Endothelial cell of umbilical vein (primary cell): Measurements from ENCODE around the gene GPBAR1. TPM values are rescaled to one million over a fixed set of nuclear protein-coding genes. Genes with fewer than 3 reads are reported as not detected.

ENCODE experiments used
- BruUV-seq: library from RNA; stranded (reverse); fragments of 400-500 nt; replicated peaks from 2 replicates; lab custom pipeline; 2021; lab: Mats Ljungman, UMichigan
- CTCF ChIA-PET: fragments of 300-600, 350-600 bp; sonication (Branson Sonifier 250); formaldehyde crosslinking; loops from one replicate; lab custom pipeline; 2021; ENCODE audit warnings: antibody characterized with exemption, inconsistent platforms; lab: Charles Lee
- POLR2A ChIA-PET: fragments of 300-600, 350-600 bp; sonication (Branson Sonifier 250); formaldehyde crosslinking; loops from one replicate; lab custom pipeline; 2021; ENCODE audit warnings: antibody characterized with exemption, inconsistent platforms; lab: Charles Lee
- DNase-seq: peaks from one replicate; pipeline ENCODE4 v3.0.0-alpha.2; 2011; ENCODE audit warnings: low read depth, low spot score
- FAIRE-seq: peaks from 2 replicates; lab custom pipeline; 2011; peaks lifted over from hg19 to GRCh38; lab: Jason Lieb, UNC
- H2AFZ ChIP-seq: 2 replicates; pipeline ENCODE4 v1.6.0; 2012; ENCODE audit warnings: low read depth, low read length, control low read depth, inconsistent platforms
- H3K27ac ChIP-seq: 2 replicates; pipeline ENCODE4 v1.5.1; 2011; ENCODE audit warnings: low read depth, mild to moderate bottlenecking, control low read depth, low read length, moderate library complexity; ENCODE audit not compliant: insufficient read depth
- H3K27me3 ChIP-seq, 2 experiments: 2 replicates each; pipeline versions ENCODE4 v1.6.0 to v1.6.1; 2011; ENCODE audit warnings: low read length in 2 of 2, mixed read lengths in 1 of 2; ENCODE audit not compliant: control insufficient read depth in 2 of 2, insufficient read depth in 2 of 2
- H3K36me3 ChIP-seq, 2 experiments: 2 replicates in 1 of 2; 3 replicates in 1 of 2; pipeline ENCODE4 v1.5.1; 2011; ENCODE audit warnings: low read length in 2 of 2, mild to moderate bottlenecking in 1 of 2, moderate library complexity in 1 of 2; ENCODE audit not compliant: control insufficient read depth in 2 of 2, insufficient read depth in 2 of 2; ENCODE audit errors: extremely low read depth in 1 of 2
- H3K4me1 ChIP-seq: 3 replicates; pipeline ENCODE4 v1.5.1; 2011; ENCODE audit warnings: mild to moderate bottlenecking, low read length; ENCODE audit not compliant: control insufficient read depth, insufficient read depth; ENCODE audit errors: extremely low read depth
- H3K4me2 ChIP-seq: 2 replicates; pipeline ENCODE4 v1.6.1; 2011; ENCODE audit warnings: low read length, control low read depth, mixed read lengths; ENCODE audit not compliant: insufficient read depth
- H3K4me3 ChIP-seq, 3 experiments: fragments of 200-600 bp in 1 of 3; sonication (generic), shearing (Covaris generic) in 1 of 3; replicated peaks in 1 of 3; 2 replicates each; pipeline ENCODE4 v1.5.1; 2011 to 2016; ENCODE audit warnings: control low read depth in 3 of 3, low read length in 3 of 3, mild to moderate bottlenecking in 2 of 3, inconsistent platforms in 1 of 3, low read depth in 1 of 3, moderate library complexity in 1 of 3; ENCODE audit not compliant: insufficient read depth in 1 of 3
- H3K79me2 ChIP-seq: 2 replicates; pipeline ENCODE4 v1.6.0; 2012; ENCODE audit warnings: low read length, inconsistent platforms; ENCODE audit not compliant: control insufficient read depth, insufficient read depth
- H3K9ac ChIP-seq: replicated peaks from 2 replicates; pipeline ENCODE3; 2011; ENCODE audit warnings: low read length, control low read depth; ENCODE audit not compliant: insufficient read depth; ENCODE audit errors: extremely low read depth
- H3K9me1 ChIP-seq: replicated peaks from 3 replicates; pipeline ENCODE4 v1.6.0; 2011; ENCODE audit warnings: mild to moderate bottlenecking, low read length; ENCODE audit not compliant: control insufficient read depth, insufficient read depth; ENCODE audit errors: extremely low read depth
- H3K9me3 ChIP-seq: replicated peaks from 2 replicates; pipeline ENCODE4 v1.5.1; 2012; ENCODE audit warnings: low read length, inconsistent platforms; ENCODE audit not compliant: control insufficient read depth, insufficient read depth
- H4K20me1 ChIP-seq: replicated peaks from 2 replicates; pipeline ENCODE3; 2011; ENCODE audit warnings: mild to moderate bottlenecking, low read length; ENCODE audit not compliant: control insufficient read depth, insufficient read depth; ENCODE audit errors: extremely low read depth
- CTCF ChIP-seq, 2 donors: IDR thresholded peaks; 1 replicate in 1 of 2; 2 replicates in 1 of 2; pipeline ENCODE4 v1.5.1; 2011; ENCODE audit warnings: low read length in 2 of 2, mild to moderate bottlenecking in 2 of 2, moderate library complexity in 2 of 2, control low read depth in 1 of 2, inconsistent platforms in 1 of 2, low read depth in 1 of 2; ENCODE audit not compliant: insufficient read depth in 1 of 2; ENCODE audit errors: extremely low read depth in 1 of 2
- JUN ChIP-seq: IDR thresholded peaks from 2 replicates; pipeline ENCODE4 v1.6.1; 2011; ENCODE audit warnings: borderline replicate concordance, low read depth; ENCODE audit not compliant: insufficient read length, insufficient read depth
- POLR2AphosphoS5 ChIP-seq: IDR thresholded peaks from 2 replicates; pipeline ENCODE4 v1.6.1; 2012; ENCODE audit warnings: low read depth, mild to moderate bottlenecking, control low read depth, low read length, moderate library complexity; ENCODE audit not compliant: insufficient read depth
- dilution Hi-C: fragments of 300-500 bp; cut with MboI; formaldehyde crosslinking; loops from one replicate; pipeline ENCODE4 v1.15.0; 2019; ENCODE audit warnings: low sequenced_read_pairs; ENCODE audit not compliant: extremely low pct_ligation_motif_present
- intact Hi-C: fragments of 100-400 bp; cut with micrococcal nuclease; formaldehyde crosslinking; loops from one replicate; pipeline ENCODE4 v1.10.0; 2022
- polyA plus RNA-seq, 4 experiments: library from polyadenylated mRNA; depleted of rRNA in 3 of 4; stranded (reverse) in 3 of 4; unstranded in 1 of 4; fragments of >200 nt; gene quantifications; 2 replicates each; pipeline versions ENCODE4 v1.2.1 to v1.2.3, GENCODE V29; 2011 to 2012; ENCODE audit warnings: missing spikeins in 1 of 4
- total RNA-seq: library from RNA; stranded (reverse); gene quantifications from 2 replicates; pipeline ENCODE4 v1.2.3, GENCODE V29; 2021

GPBAR1 gene
- total and polyA plus RNA-seq, 2 donors (not counting 3 experiments of a cell fraction or from before 2014, with no cell fraction given): 0.14 to 0.75 TPM

GRCh38 chr2:218267259-218267658, 6.4 kb downstream of the GPBAR1 start:
- DNase-seq (no peak), FAIRE-seq (no peak)
- ChIA-PET CTCF (no interaction called here), POLR2A (no interaction called here)
- dilution Hi-C loops: no loop called here
- Histone ChIP-seq H3K36me3 (peaks cover 0 to 38% of the 10 kb centered on the region in 2 experiments), H3K4me2 (no peak overlapping the region), H2AFZ (no peak overlapping the region), H3K27ac (no peak overlapping the region), H3K9ac (no peak overlapping the region), H3K79me2 (peaks cover 7% of the 10 kb centered on the region), H3K4me1 (peaks cover 19% of the 10 kb centered on the region), H3K9me1 (no peaks in the 10 kb centered on the region), H3K27me3 (no peaks in the 10 kb centered on the region), H3K4me3 (no peak overlapping the region), H4K20me1 (no peaks in the 10 kb centered on the region), H3K9me3 (no peaks in the 10 kb centered on the region)
- TF ChIP-seq CTCF (IDR thresholded peaks at IDR 0.05; ENCODE audit: extremely low read depth in 1 of 2, insufficient read depth in 1 of 2, low read depth in 1 of 2, low read length in 2 of 2): no peak
- TF ChIP-seq POLR2AphosphoS5: no peak
- TF ChIP-seq JUN: no peak
- intact Hi-C loops: no loop called here
- no TSS peak for BruUV-seq
